Endothelial cell of umbilical vein (primary cell): ENCODE data around the gene KLK1.

ENCODE experiments used
- FOS ChIP-seq: IDR thresholded peaks from 2 replicates; pipeline ENCODE4 v1.6.1; 2011; ENCODE audit warnings: mild to moderate bottlenecking, low read length, moderate library complexity, borderline replicate concordance; ENCODE audit not compliant: insufficient read depth
- POLR2A ChIP-seq: IDR thresholded peaks from 2 replicates; pipeline ENCODE4 v1.6.1; 2012; ENCODE audit warnings: low read depth, mild to moderate bottlenecking, control low read depth, low read length
- POLR2AphosphoS5 ChIP-seq: IDR thresholded peaks from 2 replicates; pipeline ENCODE4 v1.6.1; 2012; ENCODE audit warnings: low read depth, mild to moderate bottlenecking, control low read depth, low read length, moderate library complexity; ENCODE audit not compliant: insufficient read depth
- TF ChIP-seq, protein P1 (sequence below), 2 donors: IDR thresholded peaks; 1 replicate in 1 of 2; 2 replicates in 1 of 2; pipeline ENCODE4 v1.5.1; 2011; ENCODE audit warnings: low read length in 2 of 2, mild to moderate bottlenecking in 2 of 2, moderate library complexity in 2 of 2, control low read depth in 1 of 2, inconsistent platforms in 1 of 2, low read depth in 1 of 2; ENCODE audit not compliant: insufficient read depth in 1 of 2; ENCODE audit errors: extremely low read depth in 1 of 2

DNA sequence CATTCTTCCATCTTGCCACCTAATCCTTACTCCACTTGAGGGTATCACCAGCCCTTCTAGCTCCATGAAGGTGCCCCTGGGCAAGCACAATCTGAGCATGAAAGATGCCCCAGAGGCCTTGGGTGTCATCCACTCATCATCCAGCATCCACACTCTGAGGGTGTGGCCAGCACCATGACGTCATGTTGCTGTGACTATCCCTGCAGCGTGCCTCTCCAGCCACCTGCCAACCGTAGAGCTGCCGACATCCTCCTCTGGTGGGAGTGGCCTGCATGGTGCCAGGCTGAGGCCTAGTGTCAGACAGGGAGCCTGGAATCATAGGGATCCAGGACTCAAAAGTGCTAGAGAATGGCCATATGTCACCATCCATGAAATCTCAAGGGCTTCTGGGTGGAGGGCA, 28.0 kb upstream of the KLK1 start:
- TF ChIP-seq POLR2A, result no peak
- TF ChIP-seq FOS, result no peak
- TF ChIP-seq, protein P1, sequence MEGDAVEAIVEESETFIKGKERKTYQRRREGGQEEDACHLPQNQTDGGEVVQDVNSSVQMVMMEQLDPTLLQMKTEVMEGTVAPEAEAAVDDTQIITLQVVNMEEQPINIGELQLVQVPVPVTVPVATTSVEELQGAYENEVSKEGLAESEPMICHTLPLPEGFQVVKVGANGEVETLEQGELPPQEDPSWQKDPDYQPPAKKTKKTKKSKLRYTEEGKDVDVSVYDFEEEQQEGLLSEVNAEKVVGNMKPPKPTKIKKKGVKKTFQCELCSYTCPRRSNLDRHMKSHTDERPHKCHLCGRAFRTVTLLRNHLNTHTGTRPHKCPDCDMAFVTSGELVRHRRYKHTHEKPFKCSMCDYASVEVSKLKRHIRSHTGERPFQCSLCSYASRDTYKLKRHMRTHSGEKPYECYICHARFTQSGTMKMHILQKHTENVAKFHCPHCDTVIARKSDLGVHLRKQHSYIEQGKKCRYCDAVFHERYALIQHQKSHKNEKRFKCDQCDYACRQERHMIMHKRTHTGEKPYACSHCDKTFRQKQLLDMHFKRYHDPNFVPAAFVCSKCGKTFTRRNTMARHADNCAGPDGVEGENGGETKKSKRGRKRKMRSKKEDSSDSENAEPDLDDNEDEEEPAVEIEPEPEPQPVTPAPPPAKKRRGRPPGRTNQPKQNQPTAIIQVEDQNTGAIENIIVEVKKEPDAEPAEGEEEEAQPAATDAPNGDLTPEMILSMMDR (IDR thresholded peaks at IDR 0.05; ENCODE audit: extremely low read depth in 1 of 2, insufficient read depth in 1 of 2, low read depth in 1 of 2, low read length in 2 of 2), result no peak
- TF ChIP-seq POLR2AphosphoS5, result no peak
